Kidney (tissue), 14 donors: ENCODE results near the gene PCYOX1L. TPM values are rescaled to one million over a fixed set of nuclear protein-coding genes. Genes with fewer than 3 reads are reported as not detected.

Experiments
- DNase-seq, 5 donors: peaks; one replicate each; pipeline ENCODE4 v3.0.0-alpha.2; 2013 to 2020
- FAIRE-seq: peaks from 2 replicates; lab custom pipeline; 2012; peaks lifted over from hg19 to GRCh38; lab: Jason Lieb, UNC
- H3K27ac ChIP-seq, 2 donors: one replicate each; pipeline ENCODE4 v1.7.0; 2013; ENCODE audit warnings: low read depth in 2 of 2, low read length in 2 of 2, inconsistent platforms in 1 of 2
- H3K27me3 ChIP-seq: one replicate; pipeline ENCODE4 v1.7.1; 2013; ENCODE audit warnings: low read length, inconsistent platforms; ENCODE audit not compliant: control insufficient read depth, insufficient read depth
- H3K36me3 ChIP-seq, 3 donors: one replicate each; pipeline versions ENCODE4 v1.7.0 to v1.7.1; 2013; ENCODE audit warnings: low read length in 3 of 3, control low read depth in 1 of 3, inconsistent platforms in 1 of 3; ENCODE audit not compliant: insufficient read depth in 3 of 3, control insufficient read depth in 2 of 3
- H3K4me1 ChIP-seq, 3 donors: one replicate each; pipeline versions ENCODE4 v1.7.0 to v1.7.1; 2013; ENCODE audit warnings: low read length in 3 of 3, inconsistent platforms in 1 of 3, low read depth in 1 of 3; ENCODE audit not compliant: control insufficient read depth in 2 of 3, insufficient read depth in 2 of 3
- H3K4me3 ChIP-seq, 3 donors: one replicate each; pipeline versions ENCODE4 v1.7.0 to v1.8.1; 2013; ENCODE audit warnings: low read length in 3 of 3, control low read depth in 1 of 3, inconsistent platforms in 1 of 3
- H3K9ac ChIP-seq, 3 donors: one replicate each; pipeline versions ENCODE4 v1.7.0 to v1.7.1; 2013; ENCODE audit warnings: low read length in 3 of 3, control low read depth in 1 of 3, inconsistent platforms in 1 of 3
- H3K9me3 ChIP-seq, 3 donors: one replicate each; pipeline versions ENCODE4 v1.7.0 to v1.7.1; 2013; ENCODE audit warnings: low read length in 3 of 3, control low read depth in 1 of 3, inconsistent platforms in 1 of 3; ENCODE audit not compliant: control insufficient read depth in 2 of 3, insufficient read depth in 1 of 3
- intact Hi-C: fragments of 100-400 bp; cut with DNase I; formaldehyde crosslinking; loops from one replicate; pipeline ENCODE4 v1.11.1; 2022
- polyA plus RNA-seq: library from polyadenylated mRNA; stranded (reverse); fragments of 350-450 nt; fragmentation: Illumina TruSeq; extraction: RNeasy Lipid Tissue Mini Kit (QIAGEN cat#74804); gene quantifications from one replicate; pipeline ENCODE4 v1.2.3, GENCODE V29; 2014; ENCODE audit warnings: low read depth, low replicate concordance; ENCODE audit not compliant: insufficient read depth
- total RNA-seq: library from RNA; stranded (reverse); fragmentation: NEBNext Ultra II Directional; extraction: Animal tissue kit (Norgen Biotek cat#: 25700); gene quantifications from one replicate; pipeline ENCODE4 v1.2.1, GENCODE V29; 2021
- TF ChIP-seq, protein P1 (sequence below): IDR thresholded peaks from 3 replicates; pipeline ENCODE4 v1.5.1; 2012; ENCODE audit warnings: mild to moderate bottlenecking, moderate library complexity, borderline replicate concordance; ENCODE audit not compliant: insufficient read depth; ENCODE audit errors: extremely low read depth
- donor health status: control.
- donor health status: control.
- donor health status: control.
- donor health status: control.
- donor health status: control.
- donor health status: DM: yes; HTN: yes; CAD: no.
- donor health status: Normal renal cell carcinoma (clear cell type).

The PCYOX1L gene
- total and polyA plus RNA-seq, 2 donors from 2014 or later = 7.2 to 9.0 TPM

DNA sequence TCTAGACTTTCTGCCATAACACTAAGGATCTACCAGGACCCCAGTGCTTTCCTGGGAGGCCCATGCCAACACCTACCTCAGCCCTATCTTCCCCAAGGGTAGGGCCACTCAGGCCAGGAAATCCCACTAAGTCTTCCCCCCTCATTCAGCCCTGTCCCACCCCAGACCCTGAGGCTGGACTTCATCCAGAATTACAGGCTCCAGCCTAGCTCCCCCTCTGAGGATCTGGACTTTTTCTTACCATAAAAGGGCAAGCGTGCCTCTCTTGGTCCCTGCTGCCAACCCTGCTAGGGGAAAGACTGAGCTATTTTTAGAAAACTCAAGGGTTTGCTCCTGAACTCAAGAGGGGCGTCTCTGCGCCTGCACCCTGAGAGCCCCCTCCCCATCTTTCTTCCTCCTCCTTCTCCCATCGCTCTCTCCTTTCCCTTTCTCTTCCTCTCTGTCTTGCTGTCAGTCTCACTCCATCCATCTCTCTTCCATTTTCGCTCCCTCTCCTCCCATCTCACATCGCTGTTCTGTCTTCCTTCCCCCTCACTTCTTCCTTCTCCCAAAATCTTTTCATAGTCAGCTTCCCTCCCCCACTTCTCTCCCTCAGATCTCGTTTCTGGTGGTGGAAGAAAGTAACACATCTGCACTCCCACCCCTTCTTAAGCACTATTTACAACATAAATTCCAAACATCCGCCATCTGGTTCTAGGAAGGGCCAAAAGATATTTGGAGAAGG is 59.3 kb downstream of the PCYOX1L start:
- FAIRE-seq = no peak
- H3K9me3 ChIP-seq = no peaks in the 10 kb centered on the region
- peaks cover 0 to 4% (median 0%) of the 10 kb centered on the region in 3 donors for H3K36me3 ChIP-seq
- intact Hi-C loops = no loop called here
- peak overlapping the region in 1 of 2 donors; percentile 70 for H3K27ac ChIP-seq
- no peak overlapping the region for H3K4me3 ChIP-seq
- no peak overlapping the region for H3K9ac ChIP-seq
- peaks cover 0 to 13% (median 8%) of the 10 kb centered on the region in 3 donors for H3K4me1 ChIP-seq
- DNase-seq = peak in 3 of 5 donors; percentile 55 to 94 (median 80)
- TF ChIP-seq, protein P1, sequence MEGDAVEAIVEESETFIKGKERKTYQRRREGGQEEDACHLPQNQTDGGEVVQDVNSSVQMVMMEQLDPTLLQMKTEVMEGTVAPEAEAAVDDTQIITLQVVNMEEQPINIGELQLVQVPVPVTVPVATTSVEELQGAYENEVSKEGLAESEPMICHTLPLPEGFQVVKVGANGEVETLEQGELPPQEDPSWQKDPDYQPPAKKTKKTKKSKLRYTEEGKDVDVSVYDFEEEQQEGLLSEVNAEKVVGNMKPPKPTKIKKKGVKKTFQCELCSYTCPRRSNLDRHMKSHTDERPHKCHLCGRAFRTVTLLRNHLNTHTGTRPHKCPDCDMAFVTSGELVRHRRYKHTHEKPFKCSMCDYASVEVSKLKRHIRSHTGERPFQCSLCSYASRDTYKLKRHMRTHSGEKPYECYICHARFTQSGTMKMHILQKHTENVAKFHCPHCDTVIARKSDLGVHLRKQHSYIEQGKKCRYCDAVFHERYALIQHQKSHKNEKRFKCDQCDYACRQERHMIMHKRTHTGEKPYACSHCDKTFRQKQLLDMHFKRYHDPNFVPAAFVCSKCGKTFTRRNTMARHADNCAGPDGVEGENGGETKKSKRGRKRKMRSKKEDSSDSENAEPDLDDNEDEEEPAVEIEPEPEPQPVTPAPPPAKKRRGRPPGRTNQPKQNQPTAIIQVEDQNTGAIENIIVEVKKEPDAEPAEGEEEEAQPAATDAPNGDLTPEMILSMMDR = no peak
- H3K27me3 ChIP-seq = no peaks in the 10 kb centered on the region

DNA sequence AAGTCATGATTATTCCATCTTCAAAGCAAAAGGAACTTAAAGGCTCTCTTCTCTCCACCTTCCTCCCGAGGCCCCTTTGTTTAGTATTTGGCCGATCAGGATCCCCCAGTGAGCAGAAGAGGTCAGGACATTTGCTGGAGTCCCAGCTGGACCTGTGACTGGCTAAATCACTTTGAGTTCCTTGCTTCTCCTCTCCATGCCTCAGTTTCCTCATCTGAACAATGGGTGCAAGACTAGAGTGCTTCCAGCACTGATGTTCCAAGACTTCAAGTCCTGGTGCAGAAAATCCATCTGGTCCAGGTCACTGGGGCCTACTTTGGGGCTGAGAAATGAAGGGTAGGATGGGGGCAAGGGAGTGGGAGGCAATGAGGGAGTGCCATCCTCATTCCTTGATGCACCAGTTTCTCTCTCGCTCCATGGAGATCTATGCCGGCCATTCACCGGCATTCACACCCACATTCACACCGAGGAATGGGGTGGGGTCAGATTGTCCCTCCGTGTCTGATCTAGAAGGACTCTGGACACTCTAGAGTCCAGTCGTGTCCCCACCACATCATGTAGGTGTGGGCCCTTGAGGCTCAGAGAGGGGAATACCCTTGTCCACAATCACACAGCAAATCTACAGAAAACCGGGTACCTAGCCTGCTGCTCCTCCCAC is 60.0 kb downstream of the PCYOX1L start:
- H3K9ac ChIP-seq = no peak overlapping the region
- no peaks in the 10 kb centered on the region for H3K9me3 ChIP-seq

DNA sequence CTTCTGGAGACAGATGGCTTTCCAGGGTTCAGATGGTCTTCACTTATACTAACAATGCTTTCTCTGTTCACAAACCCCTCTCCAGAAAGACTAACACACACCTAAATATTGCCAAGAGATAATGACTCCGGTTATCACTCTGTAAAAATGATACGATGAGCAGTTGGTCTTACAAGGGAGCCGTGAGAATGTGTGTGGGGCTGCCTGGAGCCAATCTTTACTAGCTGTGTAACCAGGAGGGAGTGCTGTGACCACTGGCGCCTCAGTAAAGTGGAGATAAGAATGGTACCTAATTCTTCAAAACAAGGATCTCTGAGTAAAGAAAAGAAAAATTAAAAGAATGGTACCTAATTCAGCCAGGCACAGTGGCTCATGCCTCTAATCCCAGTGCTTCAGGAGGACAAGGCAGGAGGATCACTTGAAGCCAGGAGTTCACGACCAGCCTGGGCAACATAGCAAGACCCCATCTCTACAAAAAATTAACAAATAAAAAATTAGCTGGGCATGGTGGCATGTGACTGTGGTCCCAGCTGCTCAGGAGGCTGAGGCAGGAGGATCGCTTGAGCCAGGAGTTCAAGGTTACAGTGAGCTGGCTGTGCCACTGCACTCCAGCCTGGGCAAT is 61.2 kb downstream of the PCYOX1L start:
- FAIRE-seq (no peak), DNase-seq (no peak)
- Histone ChIP-seq H3K9me3 (no peaks in the 10 kb centered on the region), H3K36me3 (peaks cover 0 to 4% (median 0%) of the 10 kb centered on the region in 3 donors), H3K4me3 (no peak overlapping the region), H3K27me3 (no peaks in the 10 kb centered on the region), H3K9ac (no peak overlapping the region), H3K4me1 (peaks cover 4 to 23% (median 10%) of the 10 kb centered on the region in 3 donors), H3K27ac (peak overlapping the region; percentile 16 to 32)
- intact Hi-C loops = no loop called here
- TF ChIP-seq, protein P1 = no peak

More for the DNA sequence above, 60.0 kb downstream of the PCYOX1L start:
- TF ChIP-seq, protein P1 = no peak
- Histone ChIP-seq H3K36me3 (peaks cover 0 to 4% (median 0%) of the 10 kb centered on the region in 3 donors), H3K27ac (peak overlapping the region in 1 of 2 donors; percentile 70), H3K4me1 (peaks cover 0 to 18% (median 8%) of the 10 kb centered on the region in 3 donors), H3K4me3 (no peak overlapping the region), H3K27me3 (no peaks in the 10 kb centered on the region)
- DNase-seq (no peak), FAIRE-seq (no peak)
- intact Hi-C loops = no loop called here

Other genes with a start within 250 kb of the PCYOX1L start
- gene ABLIM3, start 216.6 kb upstream of the PCYOX1L start, total RNA-seq = 21.7 TPM
- gene ABLIM3, start 216.6 kb upstream of the PCYOX1L start, polyA plus RNA-seq = 20.1 TPM
- 14.8 TPM for gene AFAP1L1, start 86.2 kb upstream of the PCYOX1L start, total RNA-seq
- 4.8 TPM for gene AFAP1L1, start 86.2 kb upstream of the PCYOX1L start, polyA plus RNA-seq
- 16.9 TPM for gene GRPEL2, start 12.5 kb upstream of the PCYOX1L start, total RNA-seq
- gene GRPEL2, start 12.5 kb upstream of the PCYOX1L start, polyA plus RNA-seq = 7.6 TPM
- 1.4 TPM for gene IL17B, start 21.2 kb downstream of the PCYOX1L start, total RNA-seq
- gene IL17B, start 21.2 kb downstream of the PCYOX1L start, polyA plus RNA-seq = 4.7 TPM
- 221 TPM for gene CSNK1A1, start 193.4 kb downstream of the PCYOX1L start, total RNA-seq
- gene CSNK1A1, start 193.4 kb downstream of the PCYOX1L start, polyA plus RNA-seq = 63.9 TPM
- 21.8 TPM for gene ARHGEF37, start 223.5 kb downstream of the PCYOX1L start, total RNA-seq
- gene ARHGEF37, start 223.5 kb downstream of the PCYOX1L start, polyA plus RNA-seq = 6.9 TPM